PC-9 (cell line): ENCODE data around the gene YIPF6. TPM values are rescaled to one million over a fixed set of nuclear protein-coding genes. Genes with fewer than 3 reads are reported as not detected.

ENCODE experiments used
- BruUV-seq: library from RNA; stranded (reverse); fragments of 400-500 nt; replicated peaks from 2 replicates; lab custom pipeline; 2021; lab: Mats Ljungman, UMichigan
- CTCF ChIA-PET: fragments of 300-600 bp; sonication (Branson Sonifier 250); formaldehyde crosslinking; loops from one replicate; lab custom pipeline; 2022; ENCODE audit warnings: antibody characterized with exemption; lab: Charles Lee
- POLR2A ChIA-PET: fragments of 300-600 bp; sonication (Branson Sonifier 250); formaldehyde crosslinking; loops from one replicate; lab custom pipeline; 2022; ENCODE audit warnings: antibody characterized with exemption; ENCODE audit not compliant: unreplicated experiment; lab: Charles Lee
- DNase-seq, 2 experiments: peaks; one replicate each; pipeline versions ENCODE4 v3.0.0 to v3.0.0-alpha.2; 2015 to 2022; ENCODE audit warnings: mixed read lengths in 1 of 2
- H2AFZ ChIP-seq: fragments of 200-600 bp; sonication (generic); 2 replicates; pipeline ENCODE4 v1.8.1; 2017; ENCODE audit warnings: antibody characterized with exemption
- H3F3A ChIP-seq: fragments of 200-600 bp; sonication (generic); 2 replicates; pipeline ENCODE4 v1.8.1; 2017; ENCODE audit warnings: antibody characterized with exemption, mild to moderate bottlenecking, low read depth; ENCODE audit not compliant: insufficient read depth
- H3K27ac ChIP-seq: fragments of 200-600 bp; sonication (generic); 2 replicates; pipeline ENCODE4 v1.6.1; 2016; ENCODE audit warnings: mixed run types
- H3K27me3 ChIP-seq: fragments of 200-600 bp; sonication (generic); 2 replicates; pipeline ENCODE4 v1.6.1; 2016; ENCODE audit warnings: low read depth, mixed run types; ENCODE audit not compliant: insufficient read depth
- H3K36me3 ChIP-seq: fragments of 200-600 bp; sonication (generic); 2 replicates; pipeline ENCODE4 v1.6.1; 2016; ENCODE audit warnings: low read depth, mixed run types
- H3K4me1 ChIP-seq: fragments of 200-600 bp; sonication (generic); replicated peaks from 2 replicates; pipeline ENCODE4 v1.6.1; 2016; ENCODE audit warnings: mixed run types; ENCODE audit not compliant: insufficient read depth
- H3K4me2 ChIP-seq: fragments of 200-600 bp; sonication (generic); 2 replicates; pipeline ENCODE4 v1.6.1; 2017; ENCODE audit warnings: mixed run types
- H3K4me3 ChIP-seq: fragments of 200-600 bp; sonication (generic); 2 replicates; pipeline ENCODE4 v1.6.1; 2016; ENCODE audit warnings: mixed run types
- H3K79me2 ChIP-seq: fragments of 200-600 bp; sonication (generic); 2 replicates; pipeline ENCODE4 v1.6.1; 2017; ENCODE audit warnings: low read depth, mixed run types
- H3K9me2 ChIP-seq: fragments of 200-600 bp; sonication (generic); 2 replicates; pipeline ENCODE4 v1.8.1; 2017; ENCODE audit warnings: mild to moderate bottlenecking; ENCODE audit not compliant: insufficient read depth
- H3K9me3 ChIP-seq: fragments of 200-600 bp; sonication (generic); 2 replicates; pipeline ENCODE4 v1.8.1; 2016; ENCODE audit warnings: low read depth; ENCODE audit not compliant: insufficient read depth
- H4K20me1 ChIP-seq: fragments of 200-600 bp; sonication (generic); 2 replicates; pipeline ENCODE4 v1.8.1; 2017; ENCODE audit not compliant: insufficient read depth
- EZH2 ChIP-seq: fragments of 200-600 bp; sonication (generic); IDR thresholded peaks from 2 replicates; pipeline ENCODE4 v1.8.0; 2017; ENCODE audit warnings: antibody characterized with exemption, low read depth
- intact Hi-C: fragments of 100-400 bp; cut with micrococcal nuclease; formaldehyde crosslinking; loops from one replicate; pipeline ENCODE4 v1.10.0; 2022; ENCODE audit not compliant: unreplicated experiment
- total RNA-seq: library from RNA; stranded (reverse); gene quantifications from 2 replicates; pipeline ENCODE4 v1.2.3, GENCODE V29; 2021
- TF ChIP-seq, protein P1 (sequence below): fragments of 200-600 bp; sonication (generic); conservative IDR thresholded peaks from 2 replicates; pipeline ENCODE4 v1.6.1; 2017; ENCODE audit warnings: mixed run types, antibody characterized with exemption, mild to moderate bottlenecking, moderate library complexity

The YIPF6 gene
- total RNA-seq, 1 experiment from 2014 or later = 49.1 TPM

DNA sequence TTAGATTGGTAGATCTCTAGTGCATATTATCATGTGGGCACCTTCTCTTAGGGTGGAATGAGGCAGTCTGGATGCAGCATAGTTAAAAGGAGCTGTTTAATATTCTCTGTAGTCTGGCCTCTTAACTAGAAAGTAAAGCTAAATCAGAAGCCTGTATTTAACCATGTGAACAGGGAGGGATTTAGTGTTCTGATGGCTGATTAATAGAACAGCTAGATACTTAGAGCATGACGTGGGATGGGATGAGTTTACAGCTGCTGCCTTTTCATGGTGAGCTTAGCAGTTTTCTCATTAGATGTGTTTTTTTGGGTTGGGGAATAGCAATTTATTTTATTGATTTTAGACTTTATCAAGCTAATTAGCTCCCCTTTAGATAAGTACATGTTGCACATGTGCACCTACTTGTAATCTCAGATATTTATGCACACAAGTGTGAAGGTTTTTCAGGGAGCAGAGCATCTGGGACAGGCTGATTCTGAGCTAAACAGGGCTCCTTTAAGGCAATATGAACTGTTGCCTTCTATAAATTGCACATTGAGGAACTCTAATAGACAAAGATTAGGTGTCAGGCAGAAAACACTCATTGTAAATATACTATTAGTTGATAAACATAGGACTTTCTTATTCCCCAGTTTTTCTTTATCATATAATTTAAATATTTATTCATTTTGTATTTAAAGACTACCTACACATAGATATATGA, 34.1 kb downstream of the YIPF6 start:
- Histone ChIP-seq H3K79me2 (no peaks in the 10 kb centered on the region), H3K36me3 (0 out of 2 replicates have a peak, but pooled peaks cover 3% of the 10 kb centered on the region), H3K27ac (no peak overlapping the region), H2AFZ (no peak overlapping the region), H3K4me1 (no peaks in the 10 kb centered on the region), H3F3A (no peaks in the 10 kb centered on the region), H3K9me3 (no peaks in the 10 kb centered on the region), H3K27me3 (no peaks in the 10 kb centered on the region), H4K20me1 (no peaks in the 10 kb centered on the region), H3K4me2 (no peak overlapping the region), H3K4me3 (no peak overlapping the region), H3K9me2 (no peaks in the 10 kb centered on the region)
- TF ChIP-seq EZH2 = no peak
- TF ChIP-seq, protein P1, sequence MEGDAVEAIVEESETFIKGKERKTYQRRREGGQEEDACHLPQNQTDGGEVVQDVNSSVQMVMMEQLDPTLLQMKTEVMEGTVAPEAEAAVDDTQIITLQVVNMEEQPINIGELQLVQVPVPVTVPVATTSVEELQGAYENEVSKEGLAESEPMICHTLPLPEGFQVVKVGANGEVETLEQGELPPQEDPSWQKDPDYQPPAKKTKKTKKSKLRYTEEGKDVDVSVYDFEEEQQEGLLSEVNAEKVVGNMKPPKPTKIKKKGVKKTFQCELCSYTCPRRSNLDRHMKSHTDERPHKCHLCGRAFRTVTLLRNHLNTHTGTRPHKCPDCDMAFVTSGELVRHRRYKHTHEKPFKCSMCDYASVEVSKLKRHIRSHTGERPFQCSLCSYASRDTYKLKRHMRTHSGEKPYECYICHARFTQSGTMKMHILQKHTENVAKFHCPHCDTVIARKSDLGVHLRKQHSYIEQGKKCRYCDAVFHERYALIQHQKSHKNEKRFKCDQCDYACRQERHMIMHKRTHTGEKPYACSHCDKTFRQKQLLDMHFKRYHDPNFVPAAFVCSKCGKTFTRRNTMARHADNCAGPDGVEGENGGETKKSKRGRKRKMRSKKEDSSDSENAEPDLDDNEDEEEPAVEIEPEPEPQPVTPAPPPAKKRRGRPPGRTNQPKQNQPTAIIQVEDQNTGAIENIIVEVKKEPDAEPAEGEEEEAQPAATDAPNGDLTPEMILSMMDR = no peak
- no TSS peak for BruUV-seq
- ChIA-PET POLR2A (no interaction called here), CTCF (no interaction called here)
- intact Hi-C loops = no loop called here
- DNase-seq = no peak

DNA sequence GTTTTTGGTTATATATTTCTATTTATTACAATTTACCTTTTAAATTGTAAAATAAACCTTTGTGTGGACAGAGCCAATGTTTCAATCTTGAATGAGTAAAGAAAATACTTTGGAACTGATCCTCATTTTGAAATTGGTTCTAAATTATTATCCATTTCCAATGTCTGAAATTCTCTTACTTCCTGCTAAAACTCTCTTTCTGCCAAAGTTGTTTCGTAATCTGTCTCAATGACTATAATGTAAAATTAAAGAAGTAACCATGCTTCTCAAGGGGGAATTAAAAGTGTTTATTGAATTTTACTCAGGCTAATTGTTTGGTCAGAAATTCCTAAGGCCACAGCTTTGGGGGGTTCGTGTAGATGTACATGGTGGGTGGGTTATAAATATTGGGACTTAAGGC, 34.8 kb downstream of the YIPF6 start:
- no peaks in the 10 kb centered on the region for H3K4me1 ChIP-seq
- no peaks in the 10 kb centered on the region for H3F3A ChIP-seq
- H3K79me2 ChIP-seq = no peaks in the 10 kb centered on the region
- DNase-seq = no peak
- intact Hi-C loops = no loop called here
- H4K20me1 ChIP-seq = no peaks in the 10 kb centered on the region
- TF ChIP-seq, protein P1 = no peak
- TF ChIP-seq EZH2 = no peak
- H2AFZ ChIP-seq = no peak overlapping the region
- H3K4me3 ChIP-seq = no peak overlapping the region
- 0 out of 2 replicates have a peak, but pooled peaks cover 3% of the 10 kb centered on the region for H3K36me3 ChIP-seq
- H3K4me2 ChIP-seq = no peak overlapping the region
- no peaks in the 10 kb centered on the region for H3K9me3 ChIP-seq
- H3K9me2 ChIP-seq = no peaks in the 10 kb centered on the region
- no TSS peak for BruUV-seq
- ChIA-PET CTCF (no interaction called here), POLR2A (no interaction called here)
- H3K27ac ChIP-seq = no peak overlapping the region
- no peaks in the 10 kb centered on the region for H3K27me3 ChIP-seq

DNA sequence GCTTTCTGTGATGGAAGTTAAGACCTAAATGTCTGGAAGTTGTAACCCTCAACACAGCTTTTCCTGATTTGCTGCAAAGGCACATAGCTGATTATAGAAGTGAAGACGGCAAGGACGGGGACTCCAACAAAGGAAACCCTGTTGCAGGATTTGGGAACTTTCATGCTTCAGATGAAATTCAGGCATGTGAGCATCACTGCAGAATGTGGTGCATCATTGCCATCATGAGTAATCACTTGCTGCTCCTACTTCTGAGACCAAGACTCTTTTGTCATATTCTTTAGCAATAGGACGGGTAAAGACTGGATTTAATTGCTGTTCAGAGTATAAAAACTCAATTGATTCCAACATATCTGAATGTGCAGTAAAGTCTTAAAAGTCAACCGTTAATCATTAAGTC, 35.8 kb downstream of the YIPF6 start:
- no peaks in the 10 kb centered on the region for H3K79me2 ChIP-seq
- no peak overlapping the region for H3K27ac ChIP-seq
- no peaks in the 10 kb centered on the region for H4K20me1 ChIP-seq
- H3K9me2 ChIP-seq = no peaks in the 10 kb centered on the region
- TF ChIP-seq, protein P1 = no peak
- TF ChIP-seq EZH2 = no peak
- H3K36me3 ChIP-seq = 0 out of 2 replicates have a peak, but pooled peaks cover 3% of the 10 kb centered on the region
- no peak overlapping the region for H3K4me3 ChIP-seq
- DNase-seq = no peak
- ChIA-PET CTCF (no interaction called here), POLR2A (no interaction called here)
- no peaks in the 10 kb centered on the region for H3F3A ChIP-seq
- intact Hi-C loops = no loop called here
- no peaks in the 10 kb centered on the region for H3K4me1 ChIP-seq
- H3K9me3 ChIP-seq = no peaks in the 10 kb centered on the region
- no peak overlapping the region for H3K4me2 ChIP-seq
- no TSS peak for BruUV-seq
- no peaks in the 10 kb centered on the region for H3K27me3 ChIP-seq
- no peak overlapping the region for H2AFZ ChIP-seq
